Mesenteric fat pad (tissue), 1 donor: ENCODE results near the gene ATP10A. TPM values are rescaled to one million over a fixed set of nuclear protein-coding genes. Genes with fewer than 3 reads are reported as not detected.

ENCODE experiments used
- DNase-seq: peaks from one replicate; pipeline ENCODE4 v3.0.0-alpha.2; 2020; ENCODE audit warnings: low spot score
- total RNA-seq: library from RNA; stranded (reverse); fragmentation: NEBNext Ultra II Directional; extraction: Animal tissue kit (Norgen Biotek cat#: 25700); gene quantifications from one replicate; pipeline ENCODE4 v1.2.1, GENCODE V29; 2021
- donor health status: DM: yes; HTN: yes; CAD: no.

Gene ATP10A
- total RNA-seq, 1 donor from 2014 or later = 27.2 TPM

DNA sequence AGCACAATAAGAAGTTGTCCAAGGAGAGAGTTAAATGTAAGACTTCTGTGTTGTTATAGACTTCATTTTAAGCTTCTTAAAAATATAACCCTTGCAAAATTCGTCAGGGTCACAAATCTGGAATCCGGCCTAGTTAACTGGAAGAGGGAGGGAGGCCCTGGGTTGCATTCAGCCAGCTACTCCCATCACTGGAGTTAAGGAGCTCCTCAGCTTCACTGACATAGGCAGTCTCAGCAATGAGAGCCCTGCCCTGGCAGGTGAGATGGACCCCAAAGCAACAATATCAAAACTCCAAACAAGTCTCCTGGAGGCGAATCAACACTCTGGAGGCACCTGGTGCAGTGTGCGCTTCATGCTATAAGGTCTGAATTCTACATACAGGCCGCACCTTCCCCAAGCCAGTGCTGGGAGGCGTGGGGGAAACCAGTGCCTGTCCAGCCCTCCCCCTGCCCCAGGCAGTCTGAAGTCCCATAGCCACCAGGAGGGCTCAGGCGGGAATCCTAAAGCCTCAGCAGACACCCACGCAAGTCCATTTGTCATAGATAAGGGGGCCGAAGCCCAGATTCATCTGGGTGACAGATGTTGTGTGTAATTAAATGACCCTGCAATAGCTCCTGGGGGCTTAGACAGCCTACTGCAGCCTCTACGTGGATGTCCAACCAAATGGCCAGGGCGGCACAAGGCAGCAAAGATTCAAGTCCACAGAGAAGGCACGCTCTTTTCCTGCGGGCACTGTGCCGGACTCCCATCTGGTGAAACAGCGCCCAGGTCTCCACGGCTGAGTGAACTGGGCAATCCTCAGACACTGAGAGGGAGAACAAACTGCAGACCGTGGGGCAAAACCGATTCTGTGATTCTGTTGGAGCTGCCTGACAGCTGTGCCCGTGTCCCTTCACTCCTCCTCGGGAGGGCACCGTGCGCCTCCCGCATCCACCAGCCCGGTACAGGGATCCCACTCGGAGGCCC, 64.9 kb downstream of the ATP10A start:
- peak; percentile 57 for DNase-seq

DNA sequence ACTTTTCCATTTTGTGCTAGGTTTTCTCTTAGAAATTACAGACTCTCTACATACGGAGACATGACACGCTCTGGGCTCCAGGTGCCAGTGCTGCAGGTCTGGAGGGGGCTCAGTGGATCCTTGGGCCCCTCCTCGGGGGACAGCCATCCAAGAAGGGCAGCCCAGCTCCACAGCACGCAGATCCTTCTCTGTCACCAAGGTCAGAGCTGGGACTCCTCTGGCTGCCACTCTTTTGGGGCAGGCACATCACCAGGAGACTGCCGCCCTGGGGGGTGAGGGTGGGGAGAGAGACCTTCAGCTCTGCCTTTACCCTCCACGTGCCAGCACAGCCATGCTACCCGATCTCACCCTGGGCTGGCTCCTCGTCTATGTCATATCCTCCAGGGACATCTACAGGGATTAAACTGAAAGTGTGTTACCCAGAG, 65.6 kb downstream of the ATP10A start:
- DNase-seq = peak; percentile 69

- no peak for DNase-seq
These were observed 66.1 kb downstream of the ATP10A start for GRCh38 chr15:25797035-25797434.

- peak; percentile 47 for DNase-seq
These were observed 66.7 kb downstream of the ATP10A start for GRCh38 chr15:25796395-25796794.

- peak; percentile 51 for DNase-seq
These were observed 67.4 kb downstream of the ATP10A start for GRCh38 chr15:25795712-25796111.

DNA sequence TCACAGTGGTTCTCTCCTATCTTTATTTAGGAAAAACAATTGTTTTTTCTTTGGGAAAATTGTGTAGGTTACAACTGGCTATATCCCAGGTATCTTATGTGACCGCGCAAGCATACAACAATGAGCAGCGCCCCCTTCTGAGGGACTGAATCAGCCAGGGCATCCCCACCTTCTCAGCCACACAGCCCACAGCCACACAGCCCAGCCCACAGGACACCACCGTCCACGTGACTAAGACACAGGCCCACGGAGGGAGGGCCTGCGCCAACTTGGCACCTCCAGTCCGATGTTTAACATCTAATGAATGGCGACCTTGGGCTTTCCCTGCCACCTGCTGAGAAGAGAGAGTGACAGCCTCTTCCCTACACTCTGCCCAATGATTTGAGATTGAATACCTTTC, 68.1 kb downstream of the ATP10A start:
- DNase-seq = no peak

GRCh38 chr15:25793354-25794050, 69.6 kb downstream of the ATP10A start:
- DNase-seq = peak; percentile 41

DNA sequence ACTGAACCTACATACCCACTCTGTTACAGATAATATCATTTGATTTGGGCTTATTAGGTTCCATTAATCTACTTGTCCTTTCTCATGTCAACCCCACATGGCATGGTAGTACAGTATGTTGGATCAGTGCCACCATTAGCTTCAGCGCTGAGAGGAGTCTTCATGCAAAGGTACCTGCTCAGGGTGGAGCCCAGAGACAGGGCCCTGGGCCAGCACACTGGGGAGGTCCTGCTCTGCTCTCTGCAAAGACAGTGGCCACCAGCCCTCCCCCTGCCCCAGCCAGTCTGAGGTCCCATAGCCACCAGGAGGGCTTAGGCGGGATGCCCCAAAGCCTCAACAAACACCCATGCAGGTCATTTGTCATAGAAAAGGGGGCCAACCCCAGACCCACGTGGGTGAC, 71.0 kb downstream of the ATP10A start:
- peak; percentile 65 for DNase-seq

DNA sequence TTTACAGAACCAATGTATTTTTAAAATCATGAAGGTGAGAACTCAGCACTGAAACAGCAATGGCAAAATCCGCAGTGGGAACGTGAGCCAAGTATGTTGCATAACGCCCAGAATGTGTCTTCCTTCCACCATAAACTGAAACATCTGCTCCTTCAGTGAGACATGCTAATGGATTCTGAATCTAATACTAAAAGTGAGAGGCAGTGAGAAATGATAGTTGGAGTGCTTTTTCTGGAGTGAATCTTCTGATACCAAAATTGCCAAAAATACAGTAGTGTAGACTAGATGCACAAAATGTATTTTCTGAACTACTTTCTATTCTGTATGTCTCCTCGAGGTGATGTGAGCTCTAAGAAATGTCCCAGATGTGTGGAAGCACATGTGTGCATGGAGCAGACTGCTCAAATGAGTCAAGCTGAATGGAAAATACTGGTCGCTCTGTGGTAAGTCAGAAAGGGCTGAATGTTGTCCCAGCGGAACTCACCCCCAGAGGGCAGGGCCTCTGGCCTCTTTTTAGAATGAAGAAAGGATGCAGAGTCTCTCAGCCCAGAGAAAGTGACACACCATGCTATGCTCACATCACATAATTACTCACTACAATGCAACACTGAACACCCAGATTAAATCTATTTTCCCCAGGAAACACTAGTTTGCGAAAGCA, 73.0 kb downstream of the ATP10A start:
- DNase-seq = peak; percentile 68

GRCh38 chr15:25789616-25789999, 73.5 kb downstream of the ATP10A start:
- peak; percentile 45 for DNase-seq

- DNase-seq = peak; percentile 28
These were observed 73.9 kb downstream of the ATP10A start for GRCh38 chr15:25789211-25789610.

GRCh38 chr15:25787855-25788520, 75.1 kb downstream of the ATP10A start:
- peak; percentile 39 for DNase-seq

- DNase-seq = no peak
These were observed 75.7 kb downstream of the ATP10A start for GRCh38 chr15:25787381-25787780.

GRCh38 chr15:25786040-25786439, 77.1 kb downstream of the ATP10A start:
- no peak for DNase-seq

DNA sequence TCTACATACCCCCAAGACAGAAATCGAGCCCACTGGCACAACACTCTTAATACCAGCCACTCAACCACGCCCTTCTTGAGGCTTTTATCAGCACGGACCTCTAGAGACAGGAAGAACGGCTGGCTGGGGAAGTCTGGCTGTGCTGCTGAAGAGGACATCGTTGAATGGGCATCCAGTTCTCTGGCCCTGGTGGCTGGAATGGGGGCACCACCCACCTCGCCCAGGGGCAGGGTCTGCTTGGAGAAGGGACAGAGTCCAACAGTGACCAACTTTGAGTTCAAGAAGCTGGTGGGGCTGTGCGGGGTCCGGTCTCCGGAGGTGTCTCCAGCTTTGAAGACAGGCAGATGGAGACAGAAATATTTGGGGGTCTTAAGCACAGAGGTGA, 77.5 kb downstream of the ATP10A start:
- DNase-seq = no peak

DNA sequence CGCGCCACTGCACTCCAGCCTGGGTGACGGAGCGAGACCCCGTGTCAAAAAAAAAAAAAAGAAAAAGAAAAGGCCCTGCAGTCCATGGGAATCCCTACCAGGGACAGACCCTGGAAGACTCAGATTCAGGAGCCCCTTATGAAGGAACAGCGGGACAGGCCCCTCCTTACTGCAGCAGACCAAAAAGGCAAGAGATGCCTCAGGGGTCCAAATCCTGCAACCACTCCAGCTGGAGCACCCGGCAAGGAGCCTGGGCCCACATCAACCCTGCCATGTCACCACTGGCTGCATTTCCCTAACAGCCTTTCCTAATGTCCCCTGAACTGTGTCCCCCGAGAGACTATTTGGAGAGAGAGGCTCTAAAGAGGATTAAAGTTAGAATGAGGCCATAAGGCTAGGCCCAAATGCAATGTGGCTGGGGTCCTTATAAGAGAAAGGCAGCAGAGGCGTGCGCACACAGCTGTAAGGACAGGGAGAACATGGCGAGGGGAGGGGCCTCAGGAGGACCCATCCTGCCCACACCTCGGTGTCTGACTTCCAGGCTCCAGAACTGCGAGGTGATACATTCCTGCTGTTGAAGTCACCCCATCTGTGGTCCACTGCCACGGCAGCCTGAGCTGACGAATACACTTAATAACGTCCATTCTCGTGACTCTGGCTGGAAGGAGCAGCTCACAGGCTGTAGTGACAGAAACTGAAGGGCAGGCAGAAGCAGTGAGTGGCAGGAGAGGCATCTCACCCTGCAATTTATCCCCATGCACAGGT, 78.1 kb downstream of the ATP10A start:
- peak; percentile 81 for DNase-seq

GRCh38 chr15:25783607-25784540, 79.3 kb downstream of the ATP10A start:
- peak; percentile 64 for DNase-seq

GRCh38 chr15:25783134-25783533, 80.0 kb downstream of the ATP10A start:
- DNase-seq = no peak
